GM13976 (cell line): ENCODE measurements around the gene SLC17A8.

ENCODE experiments used
- DNase-seq: peaks from one replicate; pipeline ENCODE4 v3.0.0; 2012; ENCODE audit warnings: low spot score
- in situ Hi-C: fragments of 300-500 bp; cut with MboI; formaldehyde crosslinking; loops from one replicate; pipeline ENCODE4 v1.12.0; 2022; ENCODE audit warnings: low sequenced_read_pairs, mixed read lengths, inconsistent platforms; ENCODE audit not compliant: unreplicated experiment
- TF ChIP-seq, protein P1 (sequence below): IDR thresholded peaks from 2 replicates; pipeline ENCODE4 v1.5.1; 2012; ENCODE audit warnings: borderline replicate concordance, mild to moderate bottlenecking; ENCODE audit not compliant: insufficient read depth; ENCODE audit errors: extremely low read depth, missing control alignments, control extremely low read depth

Gene SLC17A8

DNA sequence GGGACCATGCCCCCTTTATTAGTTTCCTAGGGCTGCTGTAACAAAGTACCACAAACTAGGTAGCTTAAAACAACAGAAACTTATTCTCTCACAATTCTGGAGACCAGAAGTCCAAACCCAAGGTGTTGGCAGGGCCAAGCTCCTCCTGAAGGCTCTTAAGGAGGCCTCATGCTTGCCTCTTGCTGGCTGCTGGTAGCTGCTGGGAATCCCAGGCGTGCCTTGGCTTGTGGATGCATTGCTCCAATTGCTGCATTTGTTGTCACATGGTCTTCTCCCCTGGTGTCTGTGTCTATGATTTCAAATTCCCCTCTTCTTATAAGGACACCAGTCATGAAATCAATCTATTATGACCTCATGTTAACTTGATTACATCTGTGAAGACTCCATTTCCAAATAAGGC is 11.2 kb downstream of the SLC17A8 start:
- no peak for DNase-seq
- TF ChIP-seq, protein P1, sequence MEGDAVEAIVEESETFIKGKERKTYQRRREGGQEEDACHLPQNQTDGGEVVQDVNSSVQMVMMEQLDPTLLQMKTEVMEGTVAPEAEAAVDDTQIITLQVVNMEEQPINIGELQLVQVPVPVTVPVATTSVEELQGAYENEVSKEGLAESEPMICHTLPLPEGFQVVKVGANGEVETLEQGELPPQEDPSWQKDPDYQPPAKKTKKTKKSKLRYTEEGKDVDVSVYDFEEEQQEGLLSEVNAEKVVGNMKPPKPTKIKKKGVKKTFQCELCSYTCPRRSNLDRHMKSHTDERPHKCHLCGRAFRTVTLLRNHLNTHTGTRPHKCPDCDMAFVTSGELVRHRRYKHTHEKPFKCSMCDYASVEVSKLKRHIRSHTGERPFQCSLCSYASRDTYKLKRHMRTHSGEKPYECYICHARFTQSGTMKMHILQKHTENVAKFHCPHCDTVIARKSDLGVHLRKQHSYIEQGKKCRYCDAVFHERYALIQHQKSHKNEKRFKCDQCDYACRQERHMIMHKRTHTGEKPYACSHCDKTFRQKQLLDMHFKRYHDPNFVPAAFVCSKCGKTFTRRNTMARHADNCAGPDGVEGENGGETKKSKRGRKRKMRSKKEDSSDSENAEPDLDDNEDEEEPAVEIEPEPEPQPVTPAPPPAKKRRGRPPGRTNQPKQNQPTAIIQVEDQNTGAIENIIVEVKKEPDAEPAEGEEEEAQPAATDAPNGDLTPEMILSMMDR = no peak
- in situ Hi-C loops = no loop called here

DNA sequence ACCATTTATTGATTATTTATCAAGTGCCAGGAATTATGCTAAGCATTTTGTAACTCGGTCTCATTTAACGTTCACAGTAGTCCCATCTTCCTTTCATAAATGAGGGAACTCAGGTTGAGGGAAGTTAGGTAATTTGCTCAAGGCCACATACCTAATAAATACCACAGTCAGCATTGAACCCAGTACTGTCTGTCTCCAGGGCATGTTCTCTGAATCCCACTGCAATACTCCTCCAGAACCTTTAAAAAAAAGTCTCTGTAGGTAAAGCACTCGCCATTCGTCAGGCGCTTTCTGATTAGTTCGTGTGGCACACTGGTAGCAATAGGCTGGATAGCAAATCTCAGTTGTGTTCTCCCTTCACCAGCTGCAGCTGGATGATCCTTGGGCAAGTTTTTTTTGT is 14.3 kb downstream of the SLC17A8 start:
- TF ChIP-seq, protein P1 = no peak
- no peak for DNase-seq
- in situ Hi-C loops = no loop called here

DNA sequence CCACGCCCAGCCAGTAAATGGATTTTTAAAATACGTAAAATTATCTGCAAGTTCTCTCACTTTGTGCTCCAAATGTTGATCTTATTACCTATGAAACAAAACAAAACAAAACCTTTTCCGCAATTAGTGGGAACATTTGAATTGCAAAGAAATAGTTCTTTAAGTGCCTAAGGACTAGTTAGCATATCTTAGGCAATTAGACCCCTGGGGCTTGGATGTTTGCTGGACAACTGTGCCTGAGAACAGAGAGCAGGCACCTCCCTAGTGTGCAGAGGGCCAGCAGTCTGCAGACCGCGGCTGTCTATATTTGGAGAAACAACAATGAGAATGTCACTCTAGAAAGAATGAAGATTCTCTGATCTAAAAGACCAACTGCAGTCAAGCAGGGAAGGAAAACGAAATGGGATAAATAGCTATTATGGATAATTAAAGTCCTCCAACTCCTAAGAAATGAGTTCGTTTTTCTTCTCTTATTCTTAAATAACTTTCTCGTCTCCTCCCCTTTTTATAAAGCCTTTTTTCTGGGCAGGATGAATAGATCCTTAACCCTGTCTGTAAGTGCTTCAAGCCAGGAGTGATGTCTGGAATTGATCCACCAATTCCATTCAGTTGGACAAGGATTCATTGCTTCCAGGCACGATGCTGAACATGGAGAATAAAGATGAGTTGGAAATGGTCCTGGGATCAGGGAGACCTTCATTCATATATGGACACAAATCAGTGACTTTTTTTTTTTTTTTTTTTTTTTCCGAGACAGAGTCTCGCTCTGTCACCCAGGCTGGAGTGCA is 16.2 kb downstream of the SLC17A8 start:
- no peak for DNase-seq
- in situ Hi-C loops = no loop called here
- TF ChIP-seq, protein P1 = no peak

DNA sequence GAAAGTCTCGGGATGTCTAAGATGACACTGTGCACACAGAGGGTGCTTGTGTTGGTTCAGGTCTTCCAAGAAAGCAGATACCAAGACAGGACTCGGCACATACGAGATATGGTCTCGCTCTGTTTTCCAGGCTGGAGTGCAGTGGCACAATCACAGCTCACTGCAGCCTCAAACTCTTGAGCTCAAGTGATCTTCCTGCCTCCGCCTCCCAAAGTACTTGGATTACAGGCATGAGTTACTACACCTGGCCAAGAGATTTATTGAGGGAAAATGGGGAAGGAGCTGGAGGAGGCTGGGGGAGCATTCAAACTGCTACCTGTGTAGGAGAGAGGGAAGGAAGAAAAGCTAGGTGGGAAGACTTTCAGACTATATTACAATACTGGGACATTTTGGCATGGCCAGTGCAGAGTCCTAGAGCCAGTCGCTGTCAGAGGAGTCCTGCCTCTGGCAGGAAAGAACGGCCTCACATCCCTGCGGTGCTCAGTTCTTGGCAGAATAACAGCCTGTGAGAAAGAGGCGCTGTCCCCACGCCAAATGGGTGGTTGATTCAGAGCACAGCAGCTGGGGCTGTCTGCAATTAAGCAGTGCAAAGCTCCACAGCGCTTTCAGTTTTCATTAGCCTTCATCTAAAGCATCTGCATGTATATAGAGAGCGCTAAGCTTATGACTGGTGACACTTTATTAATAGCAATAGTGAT is 18.3 kb downstream of the SLC17A8 start:
- TF ChIP-seq, protein P1 = no peak
- DNase-seq = no peak
- in situ Hi-C loops = no loop called here

DNA sequence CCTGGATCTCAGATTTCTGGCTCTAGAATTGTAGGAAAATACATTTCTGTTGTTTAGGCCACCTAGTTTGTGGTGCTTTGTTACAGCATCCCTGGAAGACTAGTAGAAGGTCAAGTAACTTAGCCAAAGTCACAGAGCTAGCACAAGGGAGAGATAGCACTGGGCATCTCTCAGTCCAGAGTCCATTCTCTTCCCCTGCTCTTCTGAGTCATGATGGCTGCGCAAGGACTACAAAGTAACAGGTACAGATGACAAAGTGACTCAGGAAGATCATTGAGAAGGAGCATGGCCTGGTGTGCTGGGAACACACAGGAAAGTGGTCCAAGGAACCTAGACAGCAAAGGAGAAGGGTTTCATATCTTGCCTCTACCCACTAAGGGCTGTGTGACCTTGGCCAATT is 19.3 kb downstream of the SLC17A8 start:
- no peak for DNase-seq
- in situ Hi-C loops = no loop called here
- TF ChIP-seq, protein P1 = no peak

DNA sequence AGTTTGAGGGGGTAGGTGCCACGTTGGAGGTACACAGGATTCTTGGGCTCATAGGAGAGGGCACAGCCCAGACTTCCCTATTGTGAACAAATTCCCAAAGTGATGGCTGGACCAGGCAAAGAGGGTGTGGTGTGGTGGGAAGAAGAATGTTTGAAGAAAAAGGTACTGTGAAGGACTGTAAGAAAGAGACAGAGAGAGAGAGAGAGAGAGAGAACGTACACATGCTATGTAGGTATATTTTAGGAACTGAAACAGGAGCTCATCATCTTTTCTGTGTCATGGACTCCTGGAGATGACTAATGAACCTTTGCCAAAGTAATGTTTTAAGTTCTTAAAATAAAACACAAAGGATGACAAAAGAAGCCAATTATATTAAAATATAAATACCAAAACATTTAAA is 24.5 kb downstream of the SLC17A8 start:
- no peak for DNase-seq
- TF ChIP-seq, protein P1 = no peak
- in situ Hi-C loops = no loop called here
